A549 (cell line): ENCODE results near the gene SEMA4D. TPM values are rescaled to one million over a fixed set of nuclear protein-coding genes. Genes with fewer than 3 reads are reported as not detected.
"Not testable (repeated sequence)": the region's sequence is repeated elsewhere in the genome, so short reads cannot be mapped to it uniquely, and the experiment has no call there.

ENCODE experiments used
- ATAC-seq, 2 experiments: fragments of 200-7000 bp in 1 of 2; fragments of >200 bp in 1 of 2; cut with Nextera tagmentation in 1 of 2; cut with Tn5 transposase in 1 of 2; 3 replicates each; pipeline versions ENCODE4 v1.8.0 to v1.9.1; 2018 to 2020; ENCODE audit warnings: mild to moderate bottlenecking in 1 of 2, moderate library complexity in 1 of 2
- CTCF ChIA-PET: fragments of 300-600 bp; sonication (Branson Sonifier 250); formaldehyde crosslinking; extraction: SDS; loops from one replicate; lab custom pipeline; 2021; ENCODE audit warnings: antibody characterized with exemption, inconsistent platforms; lab: Yijun Ruan, JAX
- POLR2A ChIA-PET: fragments of 350-600 bp; formaldehyde crosslinking; extraction: SDS; loops from one replicate; lab custom pipeline; 2021; ENCODE audit warnings: antibody characterized with exemption, inconsistent platforms; lab: Yijun Ruan, JAX
- DNase-seq, 2 experiments: peaks; one replicate each; pipeline versions ENCODE4 v3.0.0 to v3.0.0-alpha.2; 2011 to 2016; ENCODE audit warnings: low read depth in 1 of 2, low spot score in 1 of 2
- FAIRE-seq: peaks from 2 replicates; lab custom pipeline; 2011; peaks lifted over from hg19 to GRCh38; lab: Jason Lieb, UNC
- H3K27ac ChIP-seq, 2 experiments: fragments of >200 bp; sonication (Bioruptor Twin); formaldehyde crosslinking; 3 replicates each; pipeline ENCODE4 v1.5.1; 2016 to 2017
- H3K4me1 ChIP-seq: fragments of >200 bp; sonication (Bioruptor Twin); formaldehyde crosslinking; 3 replicates; pipeline ENCODE4 v1.6.1; 2016
- H3K4me2 ChIP-seq: fragments of >200 bp; sonication (Bioruptor Twin); formaldehyde crosslinking; 3 replicates; pipeline ENCODE4 v1.6.1; 2016
- H3K4me3 ChIP-seq: fragments of >200 bp; sonication (Bioruptor Twin); formaldehyde crosslinking; 3 replicates; pipeline ENCODE4 v1.5.1; 2016
- H3K9me3 ChIP-seq: fragments of >200 bp; sonication (Bioruptor Twin); formaldehyde crosslinking; 3 replicates; pipeline ENCODE4 v1.6.1; 2016
- BHLHE40 ChIP-seq: IDR thresholded peaks from 2 replicates; pipeline ENCODE4 v1.6.1; 2012; ENCODE audit warnings: low read depth, low read length, inconsistent platforms
- CBX2 ChIP-seq: fragments of 200-600 bp; sonication (generic); IDR thresholded peaks from 2 replicates; pipeline ENCODE4 v1.6.1; 2016; ENCODE audit warnings: low read depth, mild to moderate bottlenecking, borderline replicate concordance
- CBX8 ChIP-seq: fragments of 200-600 bp; sonication (generic); IDR thresholded peaks from 2 replicates; pipeline ENCODE4 v1.6.1; 2016
- CEBPB ChIP-seq, 2 experiments: fragments of >200 bp in 1 of 2; sonication (Bioruptor Twin) in 1 of 2; formaldehyde crosslinking in 1 of 2; IDR thresholded peaks; 2 replicates each; pipeline ENCODE4 v1.6.1; 2012 to 2016
- CHD2 ChIP-seq: fragments of 150-350 bp; IDR thresholded peaks from 2 replicates; pipeline ENCODE4 v1.6.1; 2014; ENCODE audit warnings: low read length; ENCODE audit not compliant: partially characterized antibody
- E2F6 ChIP-seq: IDR thresholded peaks from 2 replicates; pipeline ENCODE4 v1.6.1; 2012; ENCODE audit warnings: low read depth, borderline replicate concordance
- EHMT2 ChIP-seq: fragments of 200-600 bp; sonication (generic); IDR thresholded peaks from 2 replicates; pipeline ENCODE4 v1.6.1; 2016; ENCODE audit warnings: antibody characterized with exemption, low read depth, mild to moderate bottlenecking, moderate library complexity
- EP300 ChIP-seq, 2 experiments: fragments of >200 bp; sonication (Bioruptor Twin); formaldehyde crosslinking; IDR thresholded peaks; 2 replicates in 1 of 2; 3 replicates in 1 of 2; pipeline ENCODE4 v1.6.1; 2016 to 2017
- ESRRA ChIP-seq: fragments of 150-350 bp; IDR thresholded peaks from 2 replicates; pipeline ENCODE4 v1.6.1; 2014; ENCODE audit warnings: mild to moderate bottlenecking, low read length, borderline replicate concordance
- FOSB ChIP-seq: fragments of 250-450 bp; sonication (Bioruptor Pico); IDR thresholded peaks from 2 replicates; pipeline ENCODE4 v1.5.0; 2020; ENCODE audit warnings: mild to moderate bottlenecking, moderate library complexity
- FOSL2 ChIP-seq, 2 experiments: fragments of 450-650 bp in 1 of 2; fragments of >200 bp in 1 of 2; sonication (Bioruptor Twin) in 1 of 2; formaldehyde crosslinking; IDR thresholded peaks; 2 replicates each; pipeline versions ENCODE4 v1.5.0 to v1.6.1; 2016 to 2020; ENCODE audit warnings: mild to moderate bottlenecking in 1 of 2, moderate library complexity in 1 of 2
- FOXS1 ChIP-seq: fragments of 250-450 bp; sonication (Bioruptor Pico); IDR thresholded peaks from 2 replicates; pipeline ENCODE4 v1.5.0; 2020; ENCODE audit warnings: mild to moderate bottlenecking, moderate library complexity
- GATA3 ChIP-seq: IDR thresholded peaks from 2 replicates; pipeline ENCODE4 v1.6.1; 2012; ENCODE audit warnings: borderline replicate concordance
- HES2 ChIP-seq: fragments of >200 bp; sonication (Bioruptor Twin); formaldehyde crosslinking; IDR thresholded peaks from 2 replicates; pipeline ENCODE4 v1.6.1; 2016
- HEYL ChIP-seq: fragments of 250-450 bp; sonication (Bioruptor Pico); IDR thresholded peaks from 2 replicates; pipeline ENCODE4 v1.8.0; 2021; ENCODE audit warnings: mild to moderate bottlenecking, moderate library complexity
- HOXB5 ChIP-seq: fragments of 250-450 bp; sonication (Bioruptor Pico); IDR thresholded peaks from 2 replicates; pipeline ENCODE4 v1.5.0; 2020; ENCODE audit warnings: mild to moderate bottlenecking, moderate library complexity
- JUNB ChIP-seq: fragments of >200 bp; sonication (Bioruptor Twin); formaldehyde crosslinking; IDR thresholded peaks from 2 replicates; pipeline ENCODE4 v1.6.1; 2016
- KDM1A ChIP-seq: fragments of 200-600 bp; sonication (generic); IDR thresholded peaks from 2 replicates; pipeline ENCODE4 v1.6.1; 2016; ENCODE audit warnings: low read depth, mild to moderate bottlenecking
- MAFK ChIP-seq: fragments of 450-650 bp; IDR thresholded peaks from 2 replicates; pipeline ENCODE4 v1.6.1; 2014; ENCODE audit not compliant: partially characterized antibody
- MAZ ChIP-seq: fragments of 150-350 bp; IDR thresholded peaks from 2 replicates; pipeline ENCODE4 v1.6.1; 2014; ENCODE audit warnings: antibody characterized with exemption, low read depth, low read length, borderline replicate concordance
- NPAS2 ChIP-seq: fragments of 250-450 bp; sonication (Bioruptor Pico); IDR thresholded peaks from 2 replicates; pipeline ENCODE4 v1.8.0; 2022; ENCODE audit warnings: mild to moderate bottlenecking, moderate library complexity, borderline replicate concordance
- POLR2A ChIP-seq: IDR thresholded peaks from 2 replicates; pipeline ENCODE4 v1.6.1; 2012; ENCODE audit warnings: mild to moderate bottlenecking, low read length
- RCOR1 ChIP-seq: fragments of 150-350 bp; IDR thresholded peaks from 2 replicates; pipeline ENCODE4 v1.6.1; 2014; ENCODE audit warnings: antibody characterized with exemption, low read length, low read depth
- SMC3 ChIP-seq: fragments of >200 bp; sonication (Bioruptor Twin); formaldehyde crosslinking; IDR thresholded peaks from 3 replicates; pipeline ENCODE4 v1.6.1; 2018; ENCODE audit warnings: inconsistent platforms
- SREBF2 ChIP-seq: fragments of 450-650 bp; IDR thresholded peaks from 2 replicates; pipeline ENCODE4 v1.6.1; 2014; ENCODE audit warnings: mild to moderate bottlenecking, moderate library complexity
- TP53 ChIP-seq: fragments of 250-450 bp; sonication (Bioruptor Pico); IDR thresholded peaks from 2 replicates; pipeline ENCODE4 v1.5.0; 2021; ENCODE audit warnings: mild to moderate bottlenecking, moderate library complexity
- ZFP36 ChIP-seq: fragments of 450-650 bp; IDR thresholded peaks from 2 replicates; pipeline ENCODE4 v1.6.1; 2014; ENCODE audit warnings: borderline replicate concordance; ENCODE audit not compliant: partially characterized antibody
- ZNF302 ChIP-seq: fragments of 250-450 bp; sonication (Bioruptor Pico); IDR thresholded peaks from 2 replicates; pipeline ENCODE4 v1.9.0; 2021; ENCODE audit warnings: inconsistent platforms, mild to moderate bottlenecking, moderate library complexity
- ZSCAN20 ChIP-seq: fragments of 250-450 bp; sonication (Bioruptor Pico); IDR thresholded peaks from 2 replicates; pipeline ENCODE4 v1.8.0; 2022; ENCODE audit warnings: mild to moderate bottlenecking, moderate library complexity
- WGBS: methylation state at CpG from one replicate; pipeline ENCODE4 v1.1.6; 2017; ENCODE audit errors: missing lambda C conversion rate; 5-methylcytosine and 5-hydroxymethylcytosine counted together
- polyA plus RNA-seq, 4 experiments: library from polyadenylated mRNA; depleted of rRNA in 3 of 4; stranded (reverse); fragments of >200 nt; fragmentation: RNase III in 1 of 4; extraction: RNeasy Plus Mini Kit Qiagen cat#74134 plus additional on column Dnase treatment in 1 of 4; gene quantifications; 2 replicates in 3 of 4; 3 replicates in 1 of 4; pipeline ENCODE4 v1.2.3, GENCODE V29; 2011 to 2017
- TF ChIP-seq, protein P1 (sequence below): fragments of 450-650 bp; IDR thresholded peaks from 2 replicates; pipeline ENCODE4 v1.6.1; 2014; ENCODE audit warnings: antibody characterized with exemption
- TF ChIP-seq, protein P2 (sequence below): fragments of 150-350 bp; IDR thresholded peaks from 2 replicates; pipeline ENCODE4 v1.6.1; 2014; ENCODE audit warnings: low read depth, mild to moderate bottlenecking, low read length

Gene SEMA4D
- polyA plus RNA-seq, 2 of the 4 experiments (the other 2 are of a cell fraction), result 5.3 to 7.2 TPM

GRCh38 chr9:89473762-89474469 lies 24.0 kb downstream of the SEMA4D start:
- Histone ChIP-seq H3K27ac (no peak overlapping the region), H3K4me3 (no peak overlapping the region), H3K4me1 (0 out of 3 replicates have a peak, but pooled peaks cover 4% of the 10 kb centered on the region), H3K4me2 (no peak overlapping the region), H3K9me3 (no peaks in the 10 kb centered on the region)
- FAIRE-seq (no peak), DNase-seq (no peak), ATAC-seq (no peak)
- ChIA-PET CTCF (interaction anchor here (1.5 kb wide), 1 partner anchor 75 kb away, joined by 3 read pairs; no protein-coding TSS in a partner anchor), POLR2A (no interaction called here)
- 54% methylated on average over 7 of the region's 7 CpGs for WGBS
- TF ChIP-seq NPAS2 (CRISPR knock-in tag), result no peak
- TF ChIP-seq ZFP36, result no peak
- no peak for TF ChIP-seq HOXB5 (CRISPR knock-in tag)
- TF ChIP-seq KDM1A, result no peak
- TF ChIP-seq ZSCAN20 (CRISPR knock-in tag), result no peak
- TF ChIP-seq, protein P1, sequence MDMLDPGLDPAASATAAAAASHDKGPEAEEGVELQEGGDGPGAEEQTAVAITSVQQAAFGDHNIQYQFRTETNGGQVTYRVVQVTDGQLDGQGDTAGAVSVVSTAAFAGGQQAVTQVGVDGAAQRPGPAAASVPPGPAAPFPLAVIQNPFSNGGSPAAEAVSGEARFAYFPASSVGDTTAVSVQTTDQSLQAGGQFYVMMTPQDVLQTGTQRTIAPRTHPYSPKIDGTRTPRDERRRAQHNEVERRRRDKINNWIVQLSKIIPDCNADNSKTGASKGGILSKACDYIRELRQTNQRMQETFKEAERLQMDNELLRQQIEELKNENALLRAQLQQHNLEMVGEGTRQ, result no peak
- TF ChIP-seq E2F6, result no peak
- no peak for TF ChIP-seq SREBF2
- TF ChIP-seq MAFK, result no peak
- TF ChIP-seq EHMT2, result no peak
- no peak for TF ChIP-seq HEYL (CRISPR knock-in tag)
- no peak for TF ChIP-seq ZNF302 (CRISPR knock-in tag)
- TF ChIP-seq POLR2A, result no peak
- TF ChIP-seq FOSL2 (IDR thresholded peaks at IDR 0.05), result no peak
- no peak for TF ChIP-seq FOSL2 (CRISPR knock-in tag; IDR thresholded peaks at IDR 0.05)
- no peak for TF ChIP-seq CEBPB (IDR thresholded peaks at IDR 0.05)
- no peak for TF ChIP-seq CHD2
- no peak for TF ChIP-seq GATA3
- no peak for TF ChIP-seq ESRRA
- no peak for TF ChIP-seq MAZ
- TF ChIP-seq EP300 (IDR thresholded peaks at IDR 0.05), result no peak

- H3K4me3 ChIP-seq, H3K9me3 ChIP-seq, H3K4me2 ChIP-seq, DNase-seq, FAIRE-seq, POLR2A ChIA-PET, ATAC-seq, H3K27ac ChIP-seq, H3K4me1 ChIP-seq: not testable (repeated sequence)
- 86% methylated on average over 5 of the region's 6 CpGs for WGBS
- CTCF ChIA-PET, result interaction anchor here (0.7 kb wide), 1 partner anchor 32 kb away, joined by 3 read pairs; no protein-coding TSS in a partner anchor
These were observed 26.1 kb downstream of the SEMA4D start for GRCh38 chr9:89471796-89472320.

DNA sequence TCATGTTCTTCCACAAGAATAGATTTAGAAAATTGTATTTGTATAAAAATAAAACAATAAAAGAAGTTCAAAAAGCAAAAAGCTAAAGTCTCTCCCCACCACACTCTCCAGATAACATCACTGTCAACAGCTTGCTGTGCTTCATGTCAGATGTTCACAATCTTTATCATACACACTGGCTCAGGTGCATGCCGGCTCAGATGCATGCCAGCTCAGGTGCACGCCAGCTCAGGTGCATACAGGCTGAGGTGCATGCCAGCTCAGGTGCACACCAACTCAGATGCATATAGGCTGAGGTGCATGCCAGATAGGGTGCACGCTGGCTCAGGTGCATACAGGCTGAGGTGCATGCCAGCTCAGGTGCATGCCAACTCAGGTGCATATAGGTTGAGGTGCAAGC lies 26.5 kb downstream of the SEMA4D start:
- Histone ChIP-seq H3K4me1 (0 out of 3 replicates have a peak, but pooled peaks cover 4% of the 10 kb centered on the region), H3K4me3 (no peak overlapping the region), H3K4me2 (no peak overlapping the region), H3K27ac (no peak overlapping the region), H3K9me3 (no peaks in the 10 kb centered on the region)
- POLR2A ChIA-PET, result no interaction called here
- TF ChIP-seq MAZ, result no peak
- no peak for TF ChIP-seq RCOR1
- TF ChIP-seq EHMT2, result no peak
- TF ChIP-seq CEBPB (IDR thresholded peaks at IDR 0.05), result no peak
- TF ChIP-seq SMC3, result no peak
- no peak for TF ChIP-seq TP53 (CRISPR knock-in tag)
- TF ChIP-seq CBX2, result no peak
- no peak for TF ChIP-seq JUNB
- no peak for TF ChIP-seq SREBF2
- TF ChIP-seq FOSB (CRISPR knock-in tag), result no peak
- no peak for TF ChIP-seq HES2
- TF ChIP-seq FOXS1 (CRISPR knock-in tag), result no peak
- no peak for TF ChIP-seq CBX8
- TF ChIP-seq, protein P2, sequence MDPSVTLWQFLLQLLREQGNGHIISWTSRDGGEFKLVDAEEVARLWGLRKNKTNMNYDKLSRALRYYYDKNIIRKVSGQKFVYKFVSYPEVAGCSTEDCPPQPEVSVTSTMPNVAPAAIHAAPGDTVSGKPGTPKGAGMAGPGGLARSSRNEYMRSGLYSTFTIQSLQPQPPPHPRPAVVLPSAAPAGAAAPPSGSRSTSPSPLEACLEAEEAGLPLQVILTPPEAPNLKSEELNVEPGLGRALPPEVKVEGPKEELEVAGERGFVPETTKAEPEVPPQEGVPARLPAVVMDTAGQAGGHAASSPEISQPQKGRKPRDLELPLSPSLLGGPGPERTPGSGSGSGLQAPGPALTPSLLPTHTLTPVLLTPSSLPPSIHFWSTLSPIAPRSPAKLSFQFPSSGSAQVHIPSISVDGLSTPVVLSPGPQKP, result no peak
- TF ChIP-seq BHLHE40, result no peak
- no peak for TF ChIP-seq ZNF302 (CRISPR knock-in tag)
- FAIRE-seq (no peak), ATAC-seq (no peak), DNase-seq (no peak)
- WGBS, result 95% methylated on average over 2 of the region's 3 CpGs
- CTCF ChIA-PET, result interaction anchor here (0.7 kb wide), 1 partner anchor 31 kb away, joined by 3 read pairs; no protein-coding TSS in a partner anchor
